Upper lobe of left lung (tissue), 6 donors: ENCODE data around the gene ASCL1. TPM values are rescaled to one million over a fixed set of nuclear protein-coding genes. Genes with fewer than 3 reads are reported as not detected.

Source experiments
- ATAC-seq, 2 donors: fragments of 200-7000 bp; cut with Tn5 transposase; one replicate each; pipeline ENCODE4 v1.9.1; 2022; ENCODE audit warnings: mild to moderate bottlenecking in 2 of 2, moderate library complexity in 2 of 2; ENCODE audit not compliant: low FRiP score in 2 of 2
- DNase-seq, 2 donors: peaks; one replicate each; pipeline ENCODE4 v3.0.0-alpha.2; 2019 to 2020
- H3K27ac ChIP-seq, 4 donors: fragments of 200-600 bp; sonication (generic); one replicate each; pipeline ENCODE4 v1.5.1; 2016 to 2019
- H3K27me3 ChIP-seq, 4 donors: fragments of 200-600 bp; sonication (generic); one replicate each; pipeline ENCODE4 v1.5.1; 2017 to 2019
- H3K36me3 ChIP-seq, 4 donors: fragments of 200-600 bp; sonication (generic); one replicate each; pipeline ENCODE4 v1.5.1; 2016 to 2019
- H3K4me1 ChIP-seq, 4 donors: fragments of 200-600 bp; sonication (generic); one replicate each; pipeline ENCODE4 v1.5.1; 2018 to 2019
- H3K4me3 ChIP-seq, 4 donors: fragments of 200-600 bp; sonication (generic); one replicate each; pipeline ENCODE4 v1.5.1; 2017 to 2019; ENCODE audit warnings: mild to moderate bottlenecking in 2 of 4, moderate library complexity in 1 of 4
- H3K9me3 ChIP-seq, 4 donors: fragments of 200-600 bp; sonication (generic); one replicate each; pipeline ENCODE4 v1.5.1; 2018 to 2019
- CTCF ChIP-seq, 6 experiments: fragments of 450-650 bp in 4 of 6; fragments of 200-600 bp in 2 of 6; sonication (generic) in 2 of 6; IDR thresholded peaks; one replicate each; pipeline ENCODE4 v1.5.1; 2016 to 2019; ENCODE audit warnings: antibody characterized with exemption in 6 of 6
- EP300 ChIP-seq, 4 donors: sonication (generic); formaldehyde crosslinking; IDR thresholded peaks; one replicate each; pipeline ENCODE4 v1.5.1; 2017; ENCODE audit warnings: antibody characterized with exemption in 4 of 4, control low read depth in 2 of 4
- POLR2A ChIP-seq, 4 donors: fragments of 450-650 bp; IDR thresholded peaks; one replicate each; pipeline ENCODE4 v1.5.1; 2016 to 2017; ENCODE audit warnings: antibody characterized with exemption in 4 of 4, mild to moderate bottlenecking in 2 of 4
- POLR2AphosphoS5 ChIP-seq, 2 donors: sonication (generic); formaldehyde crosslinking; IDR thresholded peaks; one replicate each; pipeline ENCODE4 v1.5.1; 2017; ENCODE audit warnings: antibody characterized with exemption in 2 of 2
- WGBS, 2 donors: methylation state at CpG; one replicate each; pipeline ENCODE4 v1.1.5; 2017 to 2018; 5-methylcytosine and 5-hydroxymethylcytosine counted together
- total RNA-seq, 6 donors: library from RNA; depleted of rRNA in 4 of 6; stranded (reverse); fragments of >200 nt in 4 of 6; gene quantifications; one replicate each; pipeline versions ENCODE4 v1.1.0 to v1.2.1, GENCODE V29; 2016 to 2021
- donor health status: DM: no; HTN: no; CAD: no; lungs with moderate emphysema.
- donor health status: DM: no; HTN: yes; CAD: no; lungs with severe emphysema.

ASCL1 gene
- total RNA-seq, 6 donors from 2014 or later, result 0.13 to 0.29 (median 0.15) TPM; not detected in 3

GRCh38 chr12:102970780-102971179 is 13.3 kb downstream of the ASCL1 start:
- no peaks in the 10 kb centered on the region for H3K27me3 ChIP-seq
- 7 to 27% methylated on average over 4 of the region's 4 CpGs for WGBS, 2 donors

GRCh38 chr12:102971227-102971626 is 13.8 kb downstream of the ASCL1 start:
- Histone ChIP-seq H3K9me3 (no peaks in the 10 kb centered on the region), H3K27me3 (no peaks in the 10 kb centered on the region), H3K4me3 (no peak overlapping the region), H3K27ac (no peak overlapping the region), H3K36me3 (no peaks in the 10 kb centered on the region), H3K4me1 (no peaks in the 10 kb centered on the region)
- no peak for DNase-seq
- TF ChIP-seq POLR2AphosphoS5 (IDR thresholded peaks at IDR 0.05) (no peak), EP300 (IDR thresholded peaks at IDR 0.05) (no peak), CTCF (IDR thresholded peaks at IDR 0.05) (no peak), POLR2A (IDR thresholded peaks at IDR 0.05) (no peak)
- no peak for ATAC-seq
- WGBS, 2 donors, result 64 to 68% methylated on average over 3 of the region's 3 CpGs

More at GRCh38 chr12:102970780-102971179, 13.3 kb downstream of the ASCL1 start:
- H3K36me3 ChIP-seq, result no peaks in the 10 kb centered on the region
- TF ChIP-seq POLR2AphosphoS5 (IDR thresholded peaks at IDR 0.05) (no peak), CTCF (IDR thresholded peaks at IDR 0.05) (no peak), POLR2A (IDR thresholded peaks at IDR 0.05) (no peak), EP300 (IDR thresholded peaks at IDR 0.05) (no peak)
- H3K4me3 ChIP-seq, result no peak overlapping the region
- no peak for DNase-seq
- no peak for ATAC-seq
- H3K9me3 ChIP-seq, result no peaks in the 10 kb centered on the region
- no peak overlapping the region for H3K27ac ChIP-seq
- H3K4me1 ChIP-seq, result no peaks in the 10 kb centered on the region

- no peak for DNase-seq
- Histone ChIP-seq H3K27me3 (no peaks in the 10 kb centered on the region), H3K36me3 (no peaks in the 10 kb centered on the region), H3K4me1 (no peaks in the 10 kb centered on the region), H3K27ac (no peak overlapping the region), H3K4me3 (no peak overlapping the region), H3K9me3 (no peaks in the 10 kb centered on the region)
- TF ChIP-seq EP300 (IDR thresholded peaks at IDR 0.05) (no peak), POLR2AphosphoS5 (IDR thresholded peaks at IDR 0.05) (no peak), POLR2A (IDR thresholded peaks at IDR 0.05) (no peak), CTCF (IDR thresholded peaks at IDR 0.05) (no peak)
- no peak for ATAC-seq
Measured at GRCh38 chr12:102973583-102973982, 16.1 kb downstream of the ASCL1 start.

- ATAC-seq (no peak), DNase-seq (no peak)
Measured at GRCh38 chr12:102976609-102977280, 19.3 kb downstream of the ASCL1 start.

More at GRCh38 chr12:102976609-102977280, 19.3 kb downstream of the ASCL1 start:
- no peak overlapping the region for H3K27ac ChIP-seq
- no peaks in the 10 kb centered on the region for H3K36me3 ChIP-seq
- no peaks in the 10 kb centered on the region for H3K27me3 ChIP-seq
- no peaks in the 10 kb centered on the region for H3K4me1 ChIP-seq
- 54% methylated on average over 5 of the region's 5 CpGs for WGBS, 2 donors
- H3K9me3 ChIP-seq, result no peaks in the 10 kb centered on the region
- TF ChIP-seq POLR2A (IDR thresholded peaks at IDR 0.05) (no peak), EP300 (IDR thresholded peaks at IDR 0.05) (no peak), POLR2AphosphoS5 (IDR thresholded peaks at IDR 0.05) (no peak), CTCF (IDR thresholded peaks at IDR 0.05) (no peak)
- H3K4me3 ChIP-seq, result no peak overlapping the region
